Activated naive CD8-positive, alpha-beta T cell (primary cell): ENCODE measurements around the gene TMCO1.
"Not testable (repeated sequence)": the region's sequence is repeated elsewhere in the genome, so short reads cannot be mapped to it uniquely, and the experiment has no call there.

Experiments
- H3K27ac Mint-ChIP-seq: one replicate; pipeline ENCODE4 v1.8.0; 2021; ENCODE audit warnings: mixed read lengths
- H3K27me3 Mint-ChIP-seq: one replicate; pipeline ENCODE4 v1.8.0; 2021; ENCODE audit warnings: mixed read lengths
- H3K36me3 Mint-ChIP-seq: one replicate; pipeline ENCODE4 v1.8.0; 2021; ENCODE audit warnings: mixed read lengths
- H3K4me1 Mint-ChIP-seq: one replicate; pipeline ENCODE4 v1.8.0; 2021; ENCODE audit warnings: low read depth, mixed read lengths
- H3K4me3 Mint-ChIP-seq: one replicate; pipeline ENCODE4 v1.8.0; 2021; ENCODE audit warnings: mild to moderate bottlenecking, mixed read lengths
- H3K9me3 Mint-ChIP-seq: one replicate; pipeline ENCODE4 v1.8.0; 2021; ENCODE audit warnings: low read depth, mixed read lengths

Gene TMCO1, protein sequence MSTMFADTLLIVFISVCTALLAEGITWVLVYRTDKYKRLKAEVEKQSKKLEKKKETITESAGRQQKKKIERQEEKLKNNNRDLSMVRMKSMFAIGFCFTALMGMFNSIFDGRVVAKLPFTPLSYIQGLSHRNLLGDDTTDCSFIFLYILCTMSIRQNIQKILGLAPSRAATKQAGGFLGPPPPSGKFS

DNA sequence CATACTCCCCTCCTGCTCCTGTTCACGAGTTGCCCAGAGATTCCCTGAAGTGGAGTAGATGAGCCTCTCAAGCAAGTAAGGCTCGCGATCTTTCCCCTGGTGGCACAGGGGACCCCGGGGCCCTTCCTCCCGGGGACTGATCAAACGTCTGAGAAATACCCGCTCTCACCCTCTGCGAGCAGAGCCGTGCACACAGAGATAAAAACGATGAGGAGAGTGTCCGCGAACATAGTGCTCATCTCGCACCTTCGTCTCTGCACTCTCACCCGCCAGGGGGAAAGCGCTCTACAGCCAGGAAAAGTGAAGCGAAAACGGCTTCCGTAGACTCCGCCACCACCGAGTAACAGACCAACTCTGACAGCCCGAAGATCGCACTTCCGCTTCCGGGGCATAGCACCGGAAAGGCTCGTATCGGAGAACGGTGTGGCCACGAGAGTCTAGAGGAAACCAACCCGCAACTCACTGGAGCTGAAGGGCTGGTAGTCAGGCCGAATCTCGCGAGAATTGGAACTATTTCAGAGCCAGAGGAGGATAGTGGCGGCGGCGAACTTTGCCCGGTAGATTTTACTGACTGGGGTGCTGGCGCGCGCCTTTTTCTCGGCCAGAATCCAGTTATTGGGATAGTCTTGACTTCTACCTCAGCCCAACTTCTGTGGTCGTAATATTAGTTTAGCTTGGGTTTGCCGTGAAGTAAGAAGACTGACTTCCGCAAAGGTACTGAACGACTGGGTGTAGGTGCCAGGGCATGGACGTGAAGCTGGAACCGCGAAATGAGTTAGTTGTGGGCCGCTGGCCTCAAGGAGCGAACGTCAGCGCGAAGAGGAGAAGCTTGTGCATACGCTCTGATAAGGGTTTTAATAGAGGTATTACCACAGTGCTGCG, at the start of gene TMCO1:
Gene TMCO1 (minus strand): TSS at position 356 of the 882 bp plus-strand sequence. CDS start 117 bp downstream, at position 239.
- H3K27ac Mint-ChIP-seq: peak within 1 kb of the TSS; percentile 99
- H3K4me3 Mint-ChIP-seq: peak within 1 kb of the TSS; percentile 100
- no peaks in the 10 kb centered on the region for H3K27me3 Mint-ChIP-seq
- H3K36me3 Mint-ChIP-seq: peaks cover 34% of the 10 kb centered on the region
- peaks cover 60% of the 10 kb centered on the region for H3K4me1 Mint-ChIP-seq
- no peaks in the 10 kb centered on the region for H3K9me3 Mint-ChIP-seq

DNA sequence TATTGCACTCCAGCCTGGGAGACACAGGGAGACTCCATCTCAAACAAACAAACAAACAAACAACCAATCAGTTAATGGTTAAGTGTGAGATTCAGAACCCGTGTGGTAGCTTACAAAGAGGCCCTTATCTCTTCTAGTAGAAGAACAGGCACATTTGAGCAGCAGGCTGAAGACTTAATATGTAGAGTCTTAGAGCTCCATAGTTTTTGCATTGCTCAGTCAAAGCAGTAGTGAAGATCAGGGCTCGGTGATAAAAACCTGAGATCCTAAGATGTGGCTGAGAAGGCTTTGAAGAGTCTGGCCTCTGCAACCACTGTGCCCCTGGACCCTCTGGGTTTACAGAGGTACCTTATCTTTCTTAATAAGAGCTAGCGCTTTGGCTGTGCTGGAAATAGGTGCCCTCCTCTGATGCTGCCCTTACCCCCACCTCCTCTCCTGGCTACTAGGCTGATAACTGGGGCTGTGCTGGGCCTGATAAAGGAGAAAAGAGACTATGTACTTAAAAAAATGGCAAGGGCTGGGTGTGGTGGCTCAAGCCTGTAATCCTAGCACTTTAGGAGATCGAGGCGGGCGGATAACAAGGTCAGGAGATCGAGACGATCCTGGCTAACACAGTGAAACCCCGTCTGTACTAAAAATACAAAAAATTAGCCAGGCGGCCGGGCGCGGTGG, 48.3 kb upstream of the TMCO1 start:
- Mint-ChIP-seq H3K4me1 (no peaks in the 10 kb centered on the region), H3K4me3 (no peak overlapping the region), H3K27ac (no peak overlapping the region), H3K9me3 (no peaks in the 10 kb centered on the region), H3K36me3 (peaks cover 5% of the 10 kb centered on the region), H3K27me3 (peaks cover 6% of the 10 kb centered on the region)

DNA sequence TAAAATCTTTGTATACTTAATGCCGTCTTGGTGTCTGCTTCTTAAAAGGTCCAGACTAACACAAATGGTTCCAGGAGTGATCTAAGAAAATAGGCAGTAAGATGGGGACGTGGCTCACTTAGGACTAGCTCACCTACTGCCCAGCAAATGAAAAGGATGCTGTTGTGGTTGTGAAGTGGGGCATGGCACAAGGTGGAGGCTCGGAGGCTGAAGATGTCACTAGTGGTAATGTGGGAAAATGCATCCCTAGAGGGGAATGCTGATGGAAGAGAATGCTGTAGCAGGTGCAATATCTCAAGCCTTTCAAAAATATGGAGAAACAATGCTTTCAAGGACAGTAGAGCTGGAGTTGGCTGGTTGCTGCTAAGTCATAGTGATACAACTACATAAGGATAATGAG, 47.5 kb upstream of the TMCO1 start:
- H3K27ac Mint-ChIP-seq: no peak overlapping the region
- H3K27me3 Mint-ChIP-seq: peaks cover 5% of the 10 kb centered on the region
- H3K4me1 Mint-ChIP-seq: no peaks in the 10 kb centered on the region
- H3K36me3 Mint-ChIP-seq: peaks cover 5% of the 10 kb centered on the region
- H3K4me3 Mint-ChIP-seq: no peak overlapping the region
- no peaks in the 10 kb centered on the region for H3K9me3 Mint-ChIP-seq

DNA sequence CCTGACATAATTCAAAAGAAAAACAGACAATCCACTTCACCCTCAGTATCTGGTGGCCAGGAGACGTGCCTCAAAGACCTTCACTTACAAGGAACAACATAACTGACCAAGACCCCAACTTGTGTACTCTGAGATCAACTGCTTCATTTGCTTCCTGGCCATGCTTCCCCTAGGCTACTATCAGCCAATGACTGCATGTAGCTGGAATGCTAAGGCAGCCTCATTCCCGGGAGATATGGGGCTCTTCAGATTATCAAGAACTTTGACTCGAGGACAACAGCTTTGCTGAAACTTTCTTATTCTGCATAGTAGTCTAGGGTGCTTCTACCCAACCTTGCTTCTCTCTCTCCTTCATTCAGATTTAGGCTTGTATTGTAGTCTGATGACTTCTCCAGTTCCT, 47.1 kb upstream of the TMCO1 start:
- Mint-ChIP-seq H3K4me1 (no peaks in the 10 kb centered on the region), H3K36me3 (peaks cover 5% of the 10 kb centered on the region), H3K27ac (no peak overlapping the region), H3K9me3 (no peaks in the 10 kb centered on the region), H3K27me3 (peaks cover 5% of the 10 kb centered on the region), H3K4me3 (no peak overlapping the region)

DNA sequence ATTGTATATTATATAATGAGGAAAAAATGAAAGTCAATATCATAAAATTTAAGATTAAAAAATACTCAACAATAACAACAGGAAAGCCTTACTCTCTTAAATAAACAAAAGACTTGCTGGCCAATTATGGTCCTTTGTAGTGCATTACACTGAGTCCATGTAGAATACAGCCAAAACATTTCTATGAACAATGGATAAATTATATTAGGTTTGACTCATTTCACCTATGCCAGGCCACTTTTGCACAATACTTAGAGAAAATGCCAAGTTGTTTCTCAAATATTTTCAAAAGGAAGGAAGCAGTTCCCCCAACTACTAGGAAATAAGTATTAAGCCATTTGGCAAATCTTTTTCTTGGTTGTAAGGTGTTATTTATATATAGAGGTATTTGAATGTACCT, 38.9 kb upstream of the TMCO1 start:
- no peak overlapping the region for H3K27ac Mint-ChIP-seq
- H3K9me3 Mint-ChIP-seq: no peaks in the 10 kb centered on the region
- H3K27me3 Mint-ChIP-seq: peaks cover under 1% of the 10 kb centered on the region
- no peaks in the 10 kb centered on the region for H3K36me3 Mint-ChIP-seq
- no peak overlapping the region for H3K4me3 Mint-ChIP-seq
- H3K4me1 Mint-ChIP-seq: no peaks in the 10 kb centered on the region

DNA sequence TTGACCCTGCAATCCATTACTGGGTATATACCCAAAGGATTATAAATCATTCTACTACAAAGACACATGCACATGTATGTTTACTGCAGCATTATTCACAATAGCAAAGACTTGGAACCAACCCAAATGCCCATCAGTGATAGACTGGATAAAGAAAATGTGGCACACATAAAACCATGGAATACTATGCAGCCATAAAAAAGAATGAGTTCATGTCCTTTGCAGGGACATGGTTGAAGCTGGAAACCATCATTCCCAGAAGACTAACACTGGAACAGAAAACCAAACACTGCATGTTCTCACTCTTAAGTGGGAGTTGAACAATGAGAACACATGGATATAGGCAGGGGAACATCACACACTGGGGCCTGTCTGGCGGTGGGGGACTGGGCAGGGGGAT, 35.8 kb upstream of the TMCO1 start:
- H3K36me3 Mint-ChIP-seq, H3K9me3 Mint-ChIP-seq, H3K27me3 Mint-ChIP-seq, H3K4me1 Mint-ChIP-seq, H3K4me3 Mint-ChIP-seq, H3K27ac Mint-ChIP-seq: not testable (repeated sequence)

DNA sequence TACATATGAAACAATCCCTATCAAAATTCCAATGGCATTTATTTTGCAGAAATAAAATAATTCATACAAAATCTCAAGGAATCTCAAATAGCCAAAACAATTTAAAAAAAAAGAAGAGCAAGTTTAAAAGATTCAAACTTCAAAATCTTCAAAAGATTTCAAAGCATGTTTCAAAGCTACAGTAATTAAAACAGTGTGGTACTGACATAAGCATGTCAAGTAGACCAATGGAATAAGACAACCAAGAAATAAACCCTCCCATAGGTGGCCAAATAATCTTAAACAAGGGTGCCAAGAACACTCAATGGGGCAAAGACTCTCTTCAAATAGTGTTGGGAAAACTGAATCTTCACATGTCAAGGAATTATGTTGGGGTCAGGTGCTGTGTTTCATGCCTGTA, 30.7 kb upstream of the TMCO1 start:
- Mint-ChIP-seq H3K27ac (no peak overlapping the region), H3K36me3 (peaks cover 5% of the 10 kb centered on the region), H3K27me3 (peaks cover 8% of the 10 kb centered on the region), H3K9me3 (no peaks in the 10 kb centered on the region), H3K4me3 (no peak overlapping the region), H3K4me1 (no peaks in the 10 kb centered on the region)

DNA sequence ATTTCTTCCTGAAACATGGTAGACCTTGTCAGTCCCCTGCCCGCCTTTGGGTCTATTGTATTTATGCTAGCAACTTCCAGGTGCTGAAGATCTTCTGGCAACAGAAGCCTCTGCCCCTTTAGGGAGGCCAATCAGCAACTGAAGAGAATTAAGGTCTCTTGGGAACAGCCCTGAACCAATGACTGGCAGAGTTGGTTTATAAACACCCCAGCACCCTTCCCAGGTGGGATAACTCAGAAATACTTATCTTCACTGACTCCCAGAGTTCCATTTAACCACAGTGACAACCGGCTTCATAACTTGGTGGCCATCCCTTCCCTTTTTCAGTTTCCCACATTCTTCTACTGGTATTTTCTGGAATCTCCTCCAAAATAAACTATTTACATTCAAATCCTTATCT, 27.2 kb upstream of the TMCO1 start:
- Mint-ChIP-seq H3K27me3 (peaks cover 12% of the 10 kb centered on the region), H3K4me1 (no peaks in the 10 kb centered on the region), H3K27ac (no peak overlapping the region), H3K36me3 (peaks cover 5% of the 10 kb centered on the region), H3K4me3 (no peak overlapping the region), H3K9me3 (no peaks in the 10 kb centered on the region)

DNA sequence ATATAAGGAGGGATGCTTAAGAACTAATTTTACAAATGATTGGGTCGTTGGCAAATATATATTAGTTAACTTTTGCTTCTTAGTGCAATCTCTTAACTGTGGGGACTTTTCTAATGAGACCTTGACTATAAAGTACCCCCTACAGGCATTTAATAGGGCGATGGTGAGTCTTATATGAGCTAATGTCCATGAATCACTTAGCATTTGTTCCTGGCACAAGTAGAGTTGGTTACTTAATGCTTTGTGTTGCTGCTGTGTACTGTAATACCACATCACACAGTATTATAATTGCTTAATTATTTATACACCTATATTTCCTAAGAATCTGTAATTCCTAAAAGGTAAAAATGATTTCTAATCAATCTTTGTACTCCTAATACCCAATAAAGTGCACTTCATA, 25.3 kb upstream of the TMCO1 start:
- H3K4me1 Mint-ChIP-seq: no peaks in the 10 kb centered on the region
- H3K36me3 Mint-ChIP-seq: no peaks in the 10 kb centered on the region
- H3K4me3 Mint-ChIP-seq: no peak overlapping the region
- no peaks in the 10 kb centered on the region for H3K9me3 Mint-ChIP-seq
- no peak overlapping the region for H3K27ac Mint-ChIP-seq
- peaks cover 5% of the 10 kb centered on the region for H3K27me3 Mint-ChIP-seq

DNA sequence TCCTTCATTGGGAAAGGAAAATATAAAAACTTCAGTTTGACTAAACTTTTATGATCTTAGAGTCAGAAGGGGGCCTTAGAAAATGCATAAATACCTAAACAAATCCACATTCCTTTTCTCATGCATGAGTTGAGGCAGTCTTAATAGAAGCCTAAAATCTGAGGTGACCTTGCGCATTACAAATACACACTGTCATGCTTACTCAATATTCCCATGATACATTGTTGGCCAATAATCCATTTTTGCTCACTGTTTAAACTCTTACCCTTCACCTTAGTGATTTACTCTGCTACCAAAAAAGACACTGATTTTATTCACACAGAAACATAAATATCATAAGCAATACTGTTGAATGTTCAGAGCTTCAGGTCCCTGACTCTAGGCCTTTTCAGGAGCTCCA, 19.1 kb upstream of the TMCO1 start:
- Mint-ChIP-seq H3K27me3 (peaks cover under 1% of the 10 kb centered on the region), H3K4me1 (no peaks in the 10 kb centered on the region), H3K27ac (no peak overlapping the region)

DNA sequence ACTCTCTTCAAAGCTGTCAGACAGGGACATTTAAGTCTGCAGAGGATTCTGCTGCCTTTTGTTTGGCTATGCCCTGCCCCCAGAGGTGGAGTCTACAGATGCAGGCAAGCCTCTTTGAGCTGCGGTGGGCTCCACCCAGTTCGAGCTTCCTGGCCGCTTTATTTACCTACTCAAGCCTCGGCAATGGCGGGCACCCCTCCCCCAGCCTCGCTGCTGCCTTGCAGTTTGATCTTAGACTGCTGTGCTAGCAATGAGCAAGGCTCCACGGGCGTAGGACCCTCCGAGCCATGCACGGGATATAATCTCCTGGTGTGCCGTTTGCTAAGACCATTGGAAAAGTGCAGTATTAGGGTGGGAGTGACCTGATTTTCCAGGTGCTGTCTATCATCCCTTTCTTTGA, 14.9 kb upstream of the TMCO1 start:
- not testable (repeated sequence) for H3K9me3 Mint-ChIP-seq, H3K27me3 Mint-ChIP-seq, H3K4me3 Mint-ChIP-seq, H3K36me3 Mint-ChIP-seq, H3K27ac Mint-ChIP-seq, H3K4me1 Mint-ChIP-seq

More for the DNA sequence above, 19.1 kb upstream of the TMCO1 start:
- H3K4me3 Mint-ChIP-seq: no peak overlapping the region
- no peaks in the 10 kb centered on the region for H3K9me3 Mint-ChIP-seq
- H3K36me3 Mint-ChIP-seq: no peaks in the 10 kb centered on the region

DNA sequence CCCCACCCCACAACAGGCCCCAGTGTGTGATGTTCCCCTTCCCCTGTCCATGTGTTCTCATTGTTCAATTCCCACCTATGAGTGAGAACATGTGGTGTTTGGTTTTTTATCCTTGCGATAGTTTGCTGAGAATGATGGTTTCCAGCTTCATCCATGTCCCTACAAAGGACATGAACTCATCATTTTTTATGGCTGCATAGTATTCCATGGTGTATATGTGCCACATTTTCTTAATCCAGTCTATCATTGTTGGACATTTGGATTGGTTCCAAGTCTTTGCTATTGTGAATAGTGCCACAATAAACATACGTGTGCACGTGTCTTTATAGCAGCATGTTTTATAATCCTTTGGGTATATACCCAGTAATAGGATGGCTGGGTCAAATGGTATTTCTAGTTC, 9.5 kb upstream of the TMCO1 start:
- not testable (repeated sequence) for H3K27ac Mint-ChIP-seq, H3K4me1 Mint-ChIP-seq, H3K9me3 Mint-ChIP-seq, H3K4me3 Mint-ChIP-seq, H3K27me3 Mint-ChIP-seq, H3K36me3 Mint-ChIP-seq

DNA sequence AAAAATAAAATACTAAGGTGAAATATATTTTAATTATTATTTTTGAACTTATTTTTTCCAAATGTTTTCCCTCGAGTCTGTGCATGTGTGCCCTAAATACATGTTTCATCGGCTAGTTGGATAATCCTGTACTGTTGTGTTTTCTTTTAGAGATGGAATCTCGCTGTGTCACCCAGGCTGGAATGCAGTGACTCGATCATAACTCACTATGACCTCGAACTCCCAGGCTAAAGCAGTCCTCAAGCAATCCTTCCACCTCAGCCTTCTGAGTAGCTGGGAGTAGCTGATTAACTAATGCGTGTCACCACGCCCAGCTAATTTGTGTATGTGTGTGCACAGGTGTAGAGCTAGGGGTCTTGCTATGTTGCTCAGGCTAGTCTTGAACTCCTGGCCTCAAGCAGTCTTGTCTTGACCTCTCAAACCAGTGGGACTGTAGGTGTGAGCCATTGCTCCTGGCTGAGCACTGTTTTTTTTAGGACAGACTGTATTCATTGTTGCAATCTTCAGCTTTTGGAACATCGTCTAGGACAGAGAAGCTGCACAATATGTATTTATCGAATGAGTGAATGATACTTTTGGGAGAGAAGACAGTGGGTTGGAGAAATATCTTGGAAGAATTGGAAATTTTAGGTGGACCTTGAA, 4.8 kb upstream of the TMCO1 start:
- H3K9me3 Mint-ChIP-seq: no peaks in the 10 kb centered on the region
- peaks cover 22% of the 10 kb centered on the region for H3K4me1 Mint-ChIP-seq
- no peaks in the 10 kb centered on the region for H3K27me3 Mint-ChIP-seq
- no peak overlapping the region for H3K4me3 Mint-ChIP-seq
- H3K36me3 Mint-ChIP-seq: peaks cover 12% of the 10 kb centered on the region
- H3K27ac Mint-ChIP-seq: no peak overlapping the region

DNA sequence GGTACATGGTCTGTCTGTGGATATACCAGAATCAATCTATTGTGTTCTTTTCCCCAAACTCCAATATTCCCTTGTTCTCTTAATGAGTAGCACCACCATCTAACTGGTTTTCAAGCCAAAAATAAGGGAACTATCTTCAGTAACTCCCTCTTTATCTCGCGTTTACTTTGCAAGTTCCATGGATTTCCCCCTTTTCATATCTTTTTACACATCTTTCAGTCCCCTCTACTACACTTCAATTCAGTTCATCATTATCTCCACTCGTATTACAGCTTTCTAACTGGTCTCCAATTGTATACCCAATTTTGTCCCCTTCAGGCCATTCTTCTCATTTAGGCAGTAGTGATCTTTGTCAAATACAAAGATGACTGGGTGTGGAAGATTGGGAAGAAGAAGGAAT, 4.1 kb upstream of the TMCO1 start:
- no peak overlapping the region for H3K27ac Mint-ChIP-seq
- no peak overlapping the region for H3K4me3 Mint-ChIP-seq
- H3K27me3 Mint-ChIP-seq: no peaks in the 10 kb centered on the region
- peaks cover 29% of the 10 kb centered on the region for H3K4me1 Mint-ChIP-seq
- H3K9me3 Mint-ChIP-seq: no peaks in the 10 kb centered on the region
- H3K36me3 Mint-ChIP-seq: peaks cover 16% of the 10 kb centered on the region

DNA sequence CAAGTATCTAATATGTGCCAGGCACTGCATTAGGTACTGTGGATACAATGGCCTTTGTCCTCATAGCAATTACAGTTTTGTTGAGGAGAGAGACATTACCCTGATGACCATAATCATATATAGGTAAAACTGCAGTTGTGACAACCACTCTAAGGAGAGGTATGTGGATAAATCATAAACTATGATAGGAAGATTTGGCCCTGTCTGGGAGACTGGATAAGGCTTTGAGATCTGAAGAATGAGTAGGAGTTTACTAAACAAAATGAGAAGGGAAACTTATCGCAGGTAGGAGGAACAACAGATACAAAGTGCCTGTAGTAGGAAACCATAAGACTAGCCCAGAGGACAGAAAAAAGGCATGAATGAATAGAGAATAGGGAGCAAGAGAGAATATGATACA, 4.4 kb downstream of the TMCO1 start:
- H3K4me1 Mint-ChIP-seq: peaks cover 68% of the 10 kb centered on the region
- peaks cover 28% of the 10 kb centered on the region for H3K36me3 Mint-ChIP-seq

More for the DNA sequence above, 4.4 kb downstream of the TMCO1 start:
- Mint-ChIP-seq H3K9me3 (no peaks in the 10 kb centered on the region), H3K27ac (no peak overlapping the region), H3K4me3 (peak overlapping the region; percentile 3), H3K27me3 (no peaks in the 10 kb centered on the region)
